Activated naive CD8-positive, alpha-beta T cell treated with anti-CD3 and anti-CD28 coated beads, Interleukin-2, amount 10 ng/mL, durations not matched to agents 7 days and 5 days (primary cell): ENCODE measurements around the gene CYP4A22. TPM values are rescaled to one million over a fixed set of nuclear protein-coding genes. Genes with fewer than 3 reads are reported as not detected.
"Not testable (repeated sequence)": the region's sequence is repeated elsewhere in the genome, so short reads cannot be mapped to it uniquely, and the experiment has no call there.

Source experiments
- ATAC-seq: fragments of 150-1000 bp; cut with Tn5 transposase; one replicate; pipeline ENCODE4 v1.10.0; 2021; ENCODE audit warnings: low read depth, moderate library complexity
- POLR2A ChIA-PET: fragments of 350-600 bp; sonication (Branson Sonifier 250); formaldehyde crosslinking; loops from one replicate; lab custom pipeline; 2021; ENCODE audit warnings: antibody characterized with exemption; lab: Charles Lee
- DNase-seq: peaks from one replicate; pipeline ENCODE4 v3.0.0; 2021
- H3K27ac Mint-ChIP-seq: one replicate; pipeline ENCODE4 v1.8.0; 2022; ENCODE audit warnings: mild to moderate bottlenecking, mixed read lengths
- H3K27me3 Mint-ChIP-seq: one replicate; pipeline ENCODE4 v1.8.0; 2022; ENCODE audit warnings: mild to moderate bottlenecking, moderate library complexity, mixed read lengths
- H3K36me3 Mint-ChIP-seq: one replicate; pipeline ENCODE4 v1.8.0; 2021; ENCODE audit warnings: mild to moderate bottlenecking, mixed read lengths
- H3K4me1 Mint-ChIP-seq: one replicate; pipeline ENCODE4 v1.8.0; 2021; ENCODE audit warnings: mixed read lengths
- H3K4me3 Mint-ChIP-seq: one replicate; pipeline ENCODE4 v1.8.0; 2022; ENCODE audit warnings: mild to moderate bottlenecking, moderate library complexity, mixed read lengths
- H3K9me3 Mint-ChIP-seq: one replicate; pipeline ENCODE4 v1.8.0; 2021; ENCODE audit warnings: mixed read lengths
- total RNA-seq, 2 experiments: library from RNA; stranded (reverse); gene quantifications; one replicate each; pipeline ENCODE4 v1.2.3, GENCODE V29; 2021

The CYP4A22 gene
- total RNA-seq, 2 experiments from 2014 or later = not detected

DNA sequence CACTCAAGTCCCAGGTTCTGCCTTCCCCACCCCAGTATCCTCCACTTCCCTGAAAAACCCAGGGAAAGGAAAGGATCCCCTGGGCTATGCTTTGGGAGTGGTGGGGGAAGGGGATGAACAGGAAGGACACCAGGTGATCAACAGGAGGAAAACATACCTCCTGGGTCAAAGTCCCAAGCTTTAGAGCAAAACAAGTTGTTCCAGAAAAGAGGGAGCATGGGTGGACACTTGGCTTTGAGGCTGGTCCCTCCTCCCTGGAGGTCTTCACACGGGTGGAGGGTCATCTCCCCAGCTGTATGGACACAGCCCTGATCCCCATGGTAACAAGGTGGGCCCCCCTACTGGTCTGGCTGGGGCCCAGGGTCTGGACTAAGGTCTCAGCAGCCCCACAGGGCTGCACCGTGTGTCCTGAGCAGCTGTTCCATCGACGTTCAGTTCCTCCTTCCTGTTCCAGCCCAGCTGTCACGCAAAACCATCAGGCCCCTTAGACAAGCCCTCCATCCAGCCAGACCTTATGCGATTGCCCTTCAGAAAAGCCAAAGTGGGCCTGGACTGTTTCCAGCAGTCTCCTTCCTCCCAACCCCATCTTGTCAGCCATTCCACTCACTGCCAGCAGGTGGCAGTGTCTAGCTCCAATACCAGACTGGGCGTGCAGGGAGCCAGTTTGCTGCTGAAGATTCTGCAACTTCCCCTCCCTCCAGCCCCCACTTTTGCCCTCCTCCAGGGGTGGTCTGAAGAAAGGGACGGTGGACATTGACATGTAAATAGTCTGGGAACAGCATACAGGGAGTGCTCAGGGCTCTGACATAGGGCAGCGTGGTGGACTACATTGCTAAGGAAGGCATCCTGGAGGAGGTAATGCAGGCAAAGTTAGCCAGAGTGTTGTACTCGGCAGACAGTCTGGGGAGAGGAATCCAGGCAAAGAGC is 55.5 kb downstream of the CYP4A22 start:
- peaks cover 6% of the 10 kb centered on the region for H3K27me3 Mint-ChIP-seq
- no peak overlapping the region for H3K4me3 Mint-ChIP-seq
- peak overlapping the region; percentile 74 for H3K27ac Mint-ChIP-seq
- H3K9me3 Mint-ChIP-seq = no peaks in the 10 kb centered on the region
- ATAC-seq (peak; percentile 73), DNase-seq (peak; percentile 72)
- no peaks in the 10 kb centered on the region for H3K36me3 Mint-ChIP-seq
- POLR2A ChIA-PET = interaction anchor here (0.6 kb wide), 1 partner anchor 63 kb away, joined by 4 read pairs; no protein-coding TSS in a partner anchor
- peaks cover 2% of the 10 kb centered on the region for H3K4me1 Mint-ChIP-seq

DNA sequence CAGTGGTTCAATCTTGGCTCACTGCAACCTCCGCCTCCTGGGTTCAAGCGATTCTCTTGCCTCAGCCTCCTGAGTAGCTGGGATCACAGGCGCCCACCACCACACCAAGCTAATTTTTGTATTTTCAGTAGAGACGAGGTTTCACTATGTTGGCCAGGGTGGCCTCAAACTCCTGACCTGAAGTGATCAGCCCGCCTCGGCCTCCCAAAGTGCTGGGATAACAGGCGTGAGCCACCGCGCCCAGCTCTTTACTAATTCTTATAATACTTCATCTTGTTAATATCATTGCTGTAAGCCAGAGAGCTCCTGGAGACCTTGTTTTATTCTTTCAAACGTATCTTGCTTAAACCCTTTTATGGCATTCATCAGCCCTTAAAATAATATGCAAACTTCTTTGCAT is 56.3 kb downstream of the CYP4A22 start:
- POLR2A ChIA-PET = interaction anchor here (0.6 kb wide), 1 partner anchor 63 kb away, joined by 4 read pairs; no protein-coding TSS in a partner anchor
- H3K36me3 Mint-ChIP-seq, H3K27ac Mint-ChIP-seq, ATAC-seq, H3K4me1 Mint-ChIP-seq, H3K4me3 Mint-ChIP-seq, DNase-seq, H3K9me3 Mint-ChIP-seq: not testable (repeated sequence)
- peaks cover 12% of the 10 kb centered on the region for H3K27me3 Mint-ChIP-seq

DNA sequence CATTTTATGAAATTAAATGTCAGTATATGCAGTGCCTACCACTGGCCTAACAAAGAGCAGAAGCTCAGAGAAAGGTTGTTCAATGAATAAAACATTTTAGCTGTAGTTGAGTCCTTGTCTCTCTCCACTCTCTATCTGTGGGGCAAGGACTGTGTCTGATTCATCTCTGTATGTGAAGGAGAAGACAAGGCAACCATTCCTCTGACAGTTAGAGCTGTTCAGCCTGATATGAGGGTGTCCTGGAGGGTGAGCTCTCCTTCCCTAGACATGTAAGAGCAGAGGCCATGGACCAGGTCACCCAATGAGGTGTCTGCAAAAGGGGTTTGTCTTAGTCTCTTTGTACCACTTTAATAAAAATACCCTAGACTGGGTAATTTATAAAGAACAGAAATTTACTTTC is 57.1 kb downstream of the CYP4A22 start:
- Mint-ChIP-seq H3K9me3 (no peaks in the 10 kb centered on the region), H3K27ac (no peak overlapping the region), H3K4me1 (peaks cover 2% of the 10 kb centered on the region), H3K36me3 (no peaks in the 10 kb centered on the region), H3K4me3 (no peak overlapping the region), H3K27me3 (peaks cover 15% of the 10 kb centered on the region)
- POLR2A ChIA-PET = no interaction called here
- ATAC-seq (no peak), DNase-seq (no peak)

GRCh38 chr1:47195981-47196380 is 58.7 kb downstream of the CYP4A22 start:
- H3K27ac Mint-ChIP-seq, ATAC-seq, POLR2A ChIA-PET, H3K9me3 Mint-ChIP-seq, H3K4me1 Mint-ChIP-seq, H3K4me3 Mint-ChIP-seq, DNase-seq, H3K36me3 Mint-ChIP-seq: not testable (repeated sequence)
- H3K27me3 Mint-ChIP-seq = peaks cover 25% of the 10 kb centered on the region

GRCh38 chr1:47196622-47197021 is 59.4 kb downstream of the CYP4A22 start:
- H3K9me3 Mint-ChIP-seq = no peaks in the 10 kb centered on the region
- peaks cover 31% of the 10 kb centered on the region for H3K27me3 Mint-ChIP-seq
- POLR2A ChIA-PET = no interaction called here
- H3K4me3 Mint-ChIP-seq = no peak overlapping the region
- DNase-seq = no peak
- H3K27ac Mint-ChIP-seq = no peak overlapping the region
- peaks cover 2% of the 10 kb centered on the region for H3K4me1 Mint-ChIP-seq
- H3K36me3 Mint-ChIP-seq = no peaks in the 10 kb centered on the region
- ATAC-seq = no peak

GRCh38 chr1:47198214-47198613 is 61.0 kb downstream of the CYP4A22 start:
- peaks cover 41% of the 10 kb centered on the region for H3K27me3 Mint-ChIP-seq
- no peak overlapping the region for H3K4me3 Mint-ChIP-seq
- H3K4me1 Mint-ChIP-seq = no peaks in the 10 kb centered on the region
- DNase-seq (no peak), ATAC-seq (no peak)
- POLR2A ChIA-PET = no interaction called here
- H3K9me3 Mint-ChIP-seq = peaks cover 2% of the 10 kb centered on the region
- H3K27ac Mint-ChIP-seq = no peak overlapping the region
- no peaks in the 10 kb centered on the region for H3K36me3 Mint-ChIP-seq

Other genes starting within 250 kb of the CYP4A22 start
- not detected for gene CYP4A11, start 196.0 kb upstream of the CYP4A22 start, total RNA-seq
- not detected for gene CYP4X1, start 113.8 kb upstream of the CYP4A22 start, total RNA-seq
- not detected for gene CYP4Z1, start 70.2 kb upstream of the CYP4A22 start, total RNA-seq
- gene PDZK1IP1, start 52.6 kb downstream of the CYP4A22 start, total RNA-seq = not detected
- not detected for gene TAL1, start 94.8 kb downstream of the CYP4A22 start, total RNA-seq
- gene STIL, start 176.7 kb downstream of the CYP4A22 start, total RNA-seq = 10 to 100 TPM; 32.4 to 33.1 TPM
- 100 to 1,000 TPM in 1 of 2 experiments, 10 to 100 TPM in 1; 98.8 to 102 TPM for gene CMPK1, start 196.3 kb downstream of the CYP4A22 start, total RNA-seq